ENCODE data around the gene CAPN8.

Gene CAPN8

DNA sequence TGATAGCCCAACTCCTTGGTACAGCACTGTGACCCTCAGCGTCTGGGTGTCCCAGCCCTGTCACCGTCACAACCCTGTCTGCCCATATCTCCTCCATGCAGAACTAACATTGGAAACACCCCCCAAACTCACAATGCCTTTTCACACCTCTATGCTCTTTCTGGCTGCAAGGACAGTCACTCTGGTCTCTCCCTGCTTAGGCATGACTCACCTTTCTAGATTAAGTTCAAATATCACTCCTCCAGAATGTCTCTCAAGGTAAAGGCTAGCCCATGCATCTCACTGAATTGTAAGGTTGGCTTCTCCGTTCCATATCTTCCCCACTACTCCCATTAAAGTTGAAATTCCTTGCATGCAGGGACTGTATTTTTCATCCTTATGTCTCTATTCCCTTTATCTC is 17.0 kb upstream of the CAPN8 start:
- TF ChIP-seq, protein P1, sequence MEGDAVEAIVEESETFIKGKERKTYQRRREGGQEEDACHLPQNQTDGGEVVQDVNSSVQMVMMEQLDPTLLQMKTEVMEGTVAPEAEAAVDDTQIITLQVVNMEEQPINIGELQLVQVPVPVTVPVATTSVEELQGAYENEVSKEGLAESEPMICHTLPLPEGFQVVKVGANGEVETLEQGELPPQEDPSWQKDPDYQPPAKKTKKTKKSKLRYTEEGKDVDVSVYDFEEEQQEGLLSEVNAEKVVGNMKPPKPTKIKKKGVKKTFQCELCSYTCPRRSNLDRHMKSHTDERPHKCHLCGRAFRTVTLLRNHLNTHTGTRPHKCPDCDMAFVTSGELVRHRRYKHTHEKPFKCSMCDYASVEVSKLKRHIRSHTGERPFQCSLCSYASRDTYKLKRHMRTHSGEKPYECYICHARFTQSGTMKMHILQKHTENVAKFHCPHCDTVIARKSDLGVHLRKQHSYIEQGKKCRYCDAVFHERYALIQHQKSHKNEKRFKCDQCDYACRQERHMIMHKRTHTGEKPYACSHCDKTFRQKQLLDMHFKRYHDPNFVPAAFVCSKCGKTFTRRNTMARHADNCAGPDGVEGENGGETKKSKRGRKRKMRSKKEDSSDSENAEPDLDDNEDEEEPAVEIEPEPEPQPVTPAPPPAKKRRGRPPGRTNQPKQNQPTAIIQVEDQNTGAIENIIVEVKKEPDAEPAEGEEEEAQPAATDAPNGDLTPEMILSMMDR (conservative IDR thresholded peaks at IDR 0.05; ENCODE audit: low read depth, low read length), result no peak
- Histone ChIP-seq H3K9ac (no peak overlapping the region), H3K36me3 (ENCODE audit: insufficient read depth) (no peaks in the 10 kb centered on the region), H3K79me2 (ENCODE audit: insufficient read depth, low read depth) (no peaks in the 10 kb centered on the region), H3K27ac (no peak overlapping the region), H3K4me2 (no peak overlapping the region), H3K27me3 (ENCODE audit: insufficient read depth, low read depth) (no peaks in the 10 kb centered on the region), H3K4me1 (ENCODE audit: low read depth, poor library complexity, severe bottlenecking) (no peaks in the 10 kb centered on the region), H3K4me3 (IDR thresholded peaks at IDR 0.05; ENCODE audit: insufficient read depth, low read depth, low read length) (no peak overlapping the region), H2AFZ (ENCODE audit: low read depth) (no peak overlapping the region), H4K20me1 (ENCODE audit: insufficient read depth) (no peaks in the 10 kb centered on the region)

DNA sequence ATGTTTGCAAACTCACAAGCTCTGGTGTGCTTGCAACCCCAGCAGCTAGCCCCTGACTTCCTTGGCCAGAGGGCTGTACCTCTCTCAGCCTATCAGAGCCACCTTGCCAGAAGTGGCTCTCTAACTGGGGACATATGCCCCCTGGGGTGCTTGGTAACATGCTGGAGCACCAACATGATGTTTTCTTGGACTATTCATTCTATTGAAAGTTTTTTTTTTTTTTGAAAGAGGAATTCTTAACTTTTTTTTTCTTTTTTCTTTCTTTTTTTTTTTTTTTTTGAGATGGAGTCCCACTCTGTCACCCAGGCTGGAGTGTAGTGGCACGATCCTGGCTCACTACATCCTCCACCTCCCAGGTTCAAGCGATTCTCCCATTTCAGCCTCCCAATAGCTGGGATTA is 14.7 kb upstream of the CAPN8 start:
- Histone ChIP-seq H3K79me2 (ENCODE audit: insufficient read depth, low read depth) (no peaks in the 10 kb centered on the region), H3K4me1 (ENCODE audit: low read depth, poor library complexity, severe bottlenecking) (no peaks in the 10 kb centered on the region), H3K4me2 (no peak overlapping the region), H3K27ac (no peak overlapping the region), H3K9ac (no peak overlapping the region), H3K36me3 (ENCODE audit: insufficient read depth) (no peaks in the 10 kb centered on the region), H3K4me3 (IDR thresholded peaks at IDR 0.05; ENCODE audit: insufficient read depth, low read depth, low read length) (no peak overlapping the region), H3K27me3 (ENCODE audit: insufficient read depth, low read depth) (no peaks in the 10 kb centered on the region), H4K20me1 (ENCODE audit: insufficient read depth) (no peaks in the 10 kb centered on the region), H2AFZ (ENCODE audit: low read depth) (no peak overlapping the region)
- TF ChIP-seq, protein P1 (conservative IDR thresholded peaks at IDR 0.05; ENCODE audit: low read depth, low read length), result no peak

DNA sequence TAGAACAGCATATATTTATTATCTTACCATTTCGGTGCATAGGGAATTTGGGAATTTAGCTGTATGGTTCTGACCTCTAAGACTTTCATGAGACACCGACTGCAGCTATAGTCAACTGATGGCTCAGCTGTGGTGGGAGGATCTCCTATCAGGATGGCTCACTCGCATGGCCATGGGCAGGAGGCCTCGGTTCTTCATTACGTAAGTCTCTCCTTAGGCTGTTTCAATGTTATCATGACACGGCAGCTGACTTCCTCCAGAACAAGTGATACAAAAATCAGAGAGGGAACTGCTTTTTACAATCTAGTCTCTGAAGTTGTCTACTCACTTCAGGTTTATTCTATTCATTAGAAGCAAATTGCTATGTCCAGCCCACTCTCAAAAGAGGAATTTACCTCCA is 13.3 kb upstream of the CAPN8 start:
- no peaks in the 10 kb centered on the region for H3K27me3 ChIP-seq (ENCODE audit: insufficient read depth, low read depth)
- TF ChIP-seq, protein P1 (conservative IDR thresholded peaks at IDR 0.05; ENCODE audit: low read depth, low read length), result no peak
- no peak overlapping the region for H3K9ac ChIP-seq
- H3K4me2 ChIP-seq, result no peak overlapping the region
- no peaks in the 10 kb centered on the region for H3K79me2 ChIP-seq (ENCODE audit: insufficient read depth, low read depth)
- no peaks in the 10 kb centered on the region for H3K4me1 ChIP-seq (ENCODE audit: low read depth, poor library complexity, severe bottlenecking)
- H3K36me3 ChIP-seq (ENCODE audit: insufficient read depth), result no peaks in the 10 kb centered on the region
- no peaks in the 10 kb centered on the region for H4K20me1 ChIP-seq (ENCODE audit: insufficient read depth)
- no peak overlapping the region for H3K27ac ChIP-seq
- no peak overlapping the region for H3K4me3 ChIP-seq (IDR thresholded peaks at IDR 0.05; ENCODE audit: insufficient read depth, low read depth, low read length)
- H2AFZ ChIP-seq (ENCODE audit: low read depth), result no peak overlapping the region

DNA sequence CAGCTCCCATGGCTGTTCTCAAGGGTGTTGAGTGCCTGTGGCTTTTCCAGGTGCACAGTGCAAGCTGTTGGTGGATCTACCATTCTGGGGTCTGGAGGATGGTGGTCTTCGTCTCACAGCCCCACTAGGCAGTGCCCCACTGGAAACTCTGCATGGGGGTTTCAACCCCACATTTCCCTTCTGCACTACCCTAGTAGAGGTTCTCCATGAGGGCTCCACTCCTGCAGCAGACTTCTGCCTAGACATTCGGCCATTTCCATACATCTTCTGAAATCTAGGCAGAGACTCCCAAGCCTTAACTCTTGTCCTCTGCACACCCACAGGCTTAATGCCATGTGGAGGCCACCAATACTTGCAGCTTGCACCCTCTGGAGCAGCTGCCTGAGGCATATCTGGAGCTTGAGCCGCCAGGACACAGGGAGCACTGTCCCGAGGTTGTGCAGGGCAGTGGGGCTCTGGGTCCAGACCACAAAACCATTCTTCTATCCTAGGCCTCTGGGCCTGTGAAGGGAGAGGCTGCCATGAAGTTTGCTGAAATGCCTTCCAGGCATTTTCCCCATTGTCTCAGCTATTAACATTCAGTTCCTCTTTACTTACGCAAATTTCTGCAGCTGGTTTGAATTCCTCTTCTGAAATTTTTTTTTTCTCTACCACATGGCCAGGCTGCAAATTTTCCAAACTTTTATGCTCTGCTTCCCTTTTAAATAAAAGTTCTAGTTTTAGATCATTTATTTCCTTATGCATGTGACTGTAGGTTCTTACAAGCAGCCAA is 8.8 kb upstream of the CAPN8 start:
- no peak overlapping the region for H3K27ac ChIP-seq
- H3K4me1 ChIP-seq (ENCODE audit: low read depth, poor library complexity, severe bottlenecking), result no peaks in the 10 kb centered on the region
- H4K20me1 ChIP-seq (ENCODE audit: insufficient read depth), result no peaks in the 10 kb centered on the region
- no peak overlapping the region for H3K9ac ChIP-seq
- no peaks in the 10 kb centered on the region for H3K79me2 ChIP-seq (ENCODE audit: insufficient read depth, low read depth)
- no peak overlapping the region for H2AFZ ChIP-seq (ENCODE audit: low read depth)
- no peak overlapping the region for H3K4me2 ChIP-seq
- TF ChIP-seq, protein P1 (conservative IDR thresholded peaks at IDR 0.05; ENCODE audit: low read depth, low read length), result no peak
- H3K27me3 ChIP-seq (ENCODE audit: insufficient read depth, low read depth), result no peaks in the 10 kb centered on the region
- no peak overlapping the region for H3K4me3 ChIP-seq (IDR thresholded peaks at IDR 0.05; ENCODE audit: insufficient read depth, low read depth, low read length)
- no peaks in the 10 kb centered on the region for H3K36me3 ChIP-seq (ENCODE audit: insufficient read depth)
